HepG2 (cell line): ENCODE results near the gene CCDC192. TPM values are rescaled to one million over a fixed set of nuclear protein-coding genes. Genes with fewer than 3 reads are reported as not detected.

Experiments
- ATAC-seq: fragments of 200-7000 bp; cut with Tn5 transposase; 3 replicates; pipeline ENCODE4 v1.9.1; 2020; ENCODE audit warnings: mild to moderate bottlenecking, moderate library complexity
- BruUV-seq: library from RNA; stranded (reverse); fragments of 400-500 nt; replicated peaks from 2 replicates; lab custom pipeline; 2021; lab: Mats Ljungman, UMichigan
- CTCF ChIA-PET: fragments of 300-600 bp; formaldehyde crosslinking; extraction: SDS; loops from one replicate; lab custom pipeline; 2021; ENCODE audit warnings: low total read pairs, inconsistent platforms, low intra/inter-chr PET ratio; lab: Yijun Ruan, JAX
- POLR2A ChIA-PET: fragments of 350-600 bp; sonication (Branson Sonifier 250); formaldehyde crosslinking; loops from one replicate; lab custom pipeline; 2020; ENCODE audit warnings: antibody characterized with exemption, inconsistent platforms; lab: Yijun Ruan, JAX
- DNase-seq: peaks from one replicate; pipeline ENCODE4 v3.0.0-alpha.2; 2015; ENCODE audit warnings: low spot score
- FAIRE-seq: peaks from 3 replicates; lab custom pipeline; 2011; peaks lifted over from hg19 to GRCh38; lab: Jason Lieb, UNC
- H2AFZ ChIP-seq: one replicate; pipeline ENCODE4 v1.6.1; 2011; ENCODE audit warnings: low read length, inconsistent platforms
- H3K27ac ChIP-seq: fragments of 300-600 bp; 3 replicates; pipeline ENCODE4 v1.8.0; 2011; ENCODE audit warnings: mixed run types, mild to moderate bottlenecking, mixed read lengths, low read length, inconsistent platforms; ENCODE audit not compliant: insufficient read depth; ENCODE audit errors: extremely low read length
- H3K27me3 ChIP-seq, 2 experiments: fragments of 200-600 bp in 1 of 2; 2 replicates in 1 of 2; 3 replicates in 1 of 2; pipeline versions ENCODE4 v1.6.0 to v1.8.0; 2011; ENCODE audit warnings: low read length in 2 of 2, mild to moderate bottlenecking in 2 of 2, moderate library complexity in 2 of 2, inconsistent platforms in 1 of 2; ENCODE audit not compliant: insufficient read depth in 2 of 2, control insufficient read depth in 1 of 2
- H3K36me3 ChIP-seq, 2 experiments: fragments of 200-600 bp in 1 of 2; replicated peaks in 1 of 2; 2 replicates in 1 of 2; 3 replicates in 1 of 2; pipeline versions ENCODE4 v1.5.1 to v1.8.0; 2011; ENCODE audit warnings: low read length in 2 of 2, inconsistent platforms in 1 of 2; ENCODE audit not compliant: insufficient read depth in 2 of 2, control insufficient read depth in 1 of 2
- H3K4me1 ChIP-seq: 2 replicates; pipeline ENCODE4 v1.5.1; 2012; ENCODE audit warnings: low read length, inconsistent platforms; ENCODE audit not compliant: insufficient read depth
- H3K4me2 ChIP-seq: 2 replicates; pipeline ENCODE4 v1.6.0; 2011; ENCODE audit warnings: low read depth, low read length, inconsistent platforms
- H3K4me3 ChIP-seq, 3 experiments: fragments of 200-600 bp in 1 of 3; sonication (generic), shearing (Covaris generic) in 1 of 3; replicated peaks in 1 of 3; 2 replicates each; pipeline ENCODE4 v1.5.1; 2011 to 2016; ENCODE audit warnings: low read length in 3 of 3, inconsistent platforms in 2 of 3, low read depth in 2 of 3, mild to moderate bottlenecking in 2 of 3, control low read depth in 1 of 3, mixed read lengths in 1 of 3; ENCODE audit not compliant: insufficient read depth in 1 of 3
- H3K79me2 ChIP-seq: one replicate; pipeline ENCODE4 v1.6.1; 2011; ENCODE audit warnings: low read length, inconsistent platforms; ENCODE audit not compliant: insufficient read depth
- H3K9ac ChIP-seq: 2 replicates; pipeline ENCODE4 v1.6.0; 2011; ENCODE audit warnings: mild to moderate bottlenecking, low read depth, low read length, inconsistent platforms; ENCODE audit not compliant: insufficient read depth
- H3K9me3 ChIP-seq: 2 replicates; pipeline ENCODE4 v1.5.1; 2012; ENCODE audit warnings: mild to moderate bottlenecking, low read length
- H4K20me1 ChIP-seq: 2 replicates; pipeline ENCODE4 v1.6.0; 2011; ENCODE audit warnings: inconsistent platforms, mild to moderate bottlenecking, low read length, moderate library complexity; ENCODE audit not compliant: insufficient read depth
- HINFP ChIP-seq: sonication (generic); formaldehyde crosslinking; IDR thresholded peaks from 2 replicates; pipeline ENCODE4 v1.4.0; 2020; ENCODE audit warnings: low read depth, mild to moderate bottlenecking, missing genetic modification reagents
- RFX3 ChIP-seq: IDR thresholded peaks from 2 replicates; pipeline ENCODE4 v1.6.1; 2016; ENCODE audit warnings: missing biosample characterization, missing genetic modification reagents
- SMC3 ChIP-seq: IDR thresholded peaks from 2 replicates; pipeline ENCODE4 v1.6.1; 2011; ENCODE audit warnings: low read length, improper control_type of control experiment
- WGBS: methylation state at CpG from one replicate; pipeline ENCODE4 v1.1.6; 2017; ENCODE audit warnings: low lambda C conversion rate; 5-methylcytosine and 5-hydroxymethylcytosine counted together
- in situ Hi-C: cut with HindIII; loops from 2 replicates; pipeline ENCODE4 v1.10.0; 2017; ENCODE audit warnings: low pct_unique_long_range_greater_than_20kb; ENCODE audit not compliant: extremely low pct_ligation_motif_present
- intact Hi-C: fragments of 100-400 bp; cut with micrococcal nuclease; formaldehyde crosslinking; loops from one replicate; pipeline ENCODE4 v1.10.0; 2022; ENCODE audit not compliant: unreplicated experiment
- polyA plus RNA-seq, 8 experiments: library from polyadenylated mRNA; depleted of rRNA in 3 of 8; stranded (reverse) in 7 of 8; unstranded in 1 of 8; fragments of >200 nt; fragmentation: Illumina TruSeq in 4 of 8; extraction: Trizol in 4 of 8; gene quantifications; 2 replicates each; pipeline versions ENCODE4 v1.2.1 to v1.2.3, GENCODE V29; 2011 to 2016; ENCODE audit warnings: low read depth in 4 of 8, missing spikeins in 1 of 8, mixed read lengths in 1 of 8; ENCODE audit not compliant: insufficient read depth in 1 of 8
- total RNA-seq, 5 experiments: library from RNA; depleted of rRNA; stranded (reverse); fragments of >200 nt; fragmentation: Illumina TruSeq; extraction: Trizol; gene quantifications; 2 replicates each; pipeline ENCODE4 v1.2.3, GENCODE V29; 2016; ENCODE audit warnings: low read depth in 1 of 5

The CCDC192 gene
- total and polyA plus RNA-seq, 2 of the 13 experiments (the other 11 are each of a cell fraction or from before 2014, with no cell fraction given) = not detected

- Histone ChIP-seq H2AFZ (no peak overlapping the region), H3K4me2 (no peak overlapping the region), H3K36me3 (no peaks in the 10 kb centered on the region), H4K20me1 (no peaks in the 10 kb centered on the region), H3K27ac (no peak overlapping the region), H3K9ac (no peak overlapping the region), H3K9me3 (no peaks in the 10 kb centered on the region), H3K79me2 (no peaks in the 10 kb centered on the region), H3K4me1 (no peaks in the 10 kb centered on the region), H3K4me3 (no peak overlapping the region), H3K27me3 (no peaks in the 10 kb centered on the region)
- BruUV-seq = no TSS peak
- CTCF ChIA-PET = no interaction called here
- in situ Hi-C loops = no loop called here
- 34% methylated on average over 4 of the region's 4 CpGs for WGBS
- intact Hi-C loops = no loop called here
- no peak for TF ChIP-seq SMC3
- peak; percentile 41; the same call in 1 of the 2 replicates for TF ChIP-seq RFX3
- no peak for DNase-seq
- POLR2A ChIA-PET = no interaction called here
- FAIRE-seq = no peak
- ATAC-seq = no peak
Observed at GRCh38 chr5:127705120-127705892, 2.1 kb downstream of the CCDC192 start.

GRCh38 chr5:127706691-127707090 is 3.5 kb downstream of the CCDC192 start:
- ATAC-seq = no peak
- H3K4me3 ChIP-seq = no peak overlapping the region
- WGBS = 0% methylated on average over 1 of the region's 1 CpG
- FAIRE-seq = no peak
- H3K4me2 ChIP-seq = no peak overlapping the region
- no peak overlapping the region for H2AFZ ChIP-seq
- ChIA-PET POLR2A (no interaction called here), CTCF (no interaction called here)
- no TSS peak for BruUV-seq
- no peaks in the 10 kb centered on the region for H3K4me1 ChIP-seq
- in situ Hi-C loops (no loop called here), intact Hi-C loops (no loop called here)
- H3K27ac ChIP-seq = no peak overlapping the region
- TF ChIP-seq HINFP (CRISPR knock-in tag) = no peak
- no peaks in the 10 kb centered on the region for H3K36me3 ChIP-seq
- H3K79me2 ChIP-seq = no peaks in the 10 kb centered on the region
- H4K20me1 ChIP-seq = no peaks in the 10 kb centered on the region
- H3K27me3 ChIP-seq = no peaks in the 10 kb centered on the region
- no peak overlapping the region for H3K9ac ChIP-seq
- no peak for DNase-seq
- no peaks in the 10 kb centered on the region for H3K9me3 ChIP-seq
